Activated naive CD4-positive, alpha-beta T cell (primary cell): ENCODE results near the gene MCM3AP.

Experiments used
- DNase-seq, 4 experiments: peaks; one replicate each; lab custom pipeline; 2025; lab: John Stamatoyannopoulos, UW

Gene MCM3AP

DNA sequence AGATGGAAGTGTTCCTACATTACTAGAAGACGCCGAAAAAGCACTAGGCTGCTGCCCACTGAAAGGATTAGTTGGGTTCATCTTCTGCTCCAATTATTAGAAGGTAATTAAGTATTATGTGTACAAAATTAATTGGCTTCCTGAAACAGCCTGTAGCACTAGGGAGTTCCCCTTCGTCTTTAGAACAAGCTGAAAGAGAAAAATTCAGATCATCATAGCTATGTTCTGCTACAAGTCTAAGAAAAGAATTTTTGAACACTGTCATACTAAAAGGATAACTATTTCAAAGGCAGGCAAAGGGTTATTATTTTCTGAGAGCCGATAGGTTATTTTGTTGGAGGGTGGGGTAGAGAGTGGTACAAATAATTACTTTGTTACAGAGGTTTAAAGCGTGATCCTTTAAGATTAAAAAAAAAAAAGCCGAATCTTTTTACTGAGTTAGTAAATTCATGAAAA lies at the start of gene MCM3AP:
MCM3AP (minus strand) TSS at position 406 of the 456 bp plus-strand sequence; CDS start at position 81, 325 bp downstream.
- DNase-seq = no peak

DNA sequence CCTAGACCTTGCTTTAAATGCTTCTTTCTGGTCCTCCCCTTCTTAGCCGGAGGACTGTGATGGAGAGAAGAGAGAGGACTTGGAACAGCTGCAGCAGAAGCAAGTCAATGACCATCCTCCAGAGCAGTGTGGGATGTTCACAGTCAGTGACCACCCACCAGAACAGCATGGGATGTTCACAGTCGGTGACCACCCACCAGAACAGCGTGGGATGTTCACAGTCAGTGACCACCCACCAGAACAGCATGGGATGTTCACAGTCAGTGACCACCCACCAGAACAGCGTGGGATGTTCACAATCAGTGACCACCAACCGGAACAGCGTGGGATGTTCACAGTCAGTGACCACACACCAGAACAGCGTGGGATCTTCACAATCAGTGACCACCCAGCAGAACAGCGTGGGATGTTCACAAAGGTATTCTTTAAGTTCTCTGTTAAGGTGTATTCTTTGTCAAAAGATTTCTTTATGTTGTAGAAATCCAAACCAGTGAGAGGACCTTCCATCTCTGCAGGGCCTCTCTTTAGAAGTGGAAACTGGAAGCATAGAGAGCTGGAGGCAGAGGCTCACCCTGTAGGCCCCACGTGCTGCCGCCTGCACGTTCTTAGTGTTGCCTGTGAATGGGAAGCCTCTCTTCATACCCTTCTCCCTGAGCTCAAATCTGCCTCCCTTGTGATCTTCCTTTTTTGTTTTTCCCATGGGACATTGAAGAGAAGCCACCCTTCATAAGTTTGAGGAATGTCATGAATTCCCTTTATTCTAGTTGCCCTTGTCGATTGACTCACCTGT lies 49.1 kb upstream of the MCM3AP start:
- DNase-seq = no peak

DNA sequence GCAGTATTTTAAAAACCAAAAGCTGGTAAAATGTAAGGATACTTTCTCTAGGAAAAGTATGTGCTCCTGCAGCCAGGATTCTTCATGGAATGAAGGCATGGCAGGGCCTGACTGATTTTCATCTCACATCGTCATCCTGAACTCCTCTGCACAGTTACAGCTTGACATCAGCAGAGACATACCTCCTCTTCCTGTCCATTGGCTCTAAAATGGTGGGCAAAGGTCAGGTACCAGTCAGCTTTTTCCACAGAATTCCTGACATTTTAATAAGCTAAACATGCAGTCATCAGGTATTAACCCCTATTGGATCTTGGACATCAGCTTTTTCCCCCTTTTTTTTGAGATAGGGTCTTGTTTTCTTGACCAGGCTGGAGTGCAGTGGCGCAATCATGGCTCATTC lies 44.4 kb upstream of the MCM3AP start:
- no peak for DNase-seq

DNA sequence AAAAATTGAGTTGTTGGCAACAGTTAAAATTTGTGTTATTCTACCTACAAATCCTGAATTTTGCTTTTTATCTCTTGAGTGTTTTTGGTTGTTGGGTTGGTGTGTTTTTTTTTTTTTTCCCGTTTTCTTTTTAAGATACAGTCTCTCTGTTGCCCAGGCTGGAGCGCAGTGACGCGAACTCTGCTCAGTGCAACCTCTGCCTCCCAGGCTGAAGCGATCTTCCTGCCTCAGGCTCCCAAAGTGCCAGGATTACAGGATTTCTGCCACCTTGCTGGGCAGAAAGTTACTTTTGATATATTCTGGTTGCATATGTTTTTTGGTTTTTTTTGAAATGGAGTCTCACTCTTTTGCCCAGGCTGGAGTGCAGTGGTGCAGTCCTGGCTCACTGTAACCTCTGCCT lies 42.7 kb upstream of the MCM3AP start:
- no peak for DNase-seq

DNA sequence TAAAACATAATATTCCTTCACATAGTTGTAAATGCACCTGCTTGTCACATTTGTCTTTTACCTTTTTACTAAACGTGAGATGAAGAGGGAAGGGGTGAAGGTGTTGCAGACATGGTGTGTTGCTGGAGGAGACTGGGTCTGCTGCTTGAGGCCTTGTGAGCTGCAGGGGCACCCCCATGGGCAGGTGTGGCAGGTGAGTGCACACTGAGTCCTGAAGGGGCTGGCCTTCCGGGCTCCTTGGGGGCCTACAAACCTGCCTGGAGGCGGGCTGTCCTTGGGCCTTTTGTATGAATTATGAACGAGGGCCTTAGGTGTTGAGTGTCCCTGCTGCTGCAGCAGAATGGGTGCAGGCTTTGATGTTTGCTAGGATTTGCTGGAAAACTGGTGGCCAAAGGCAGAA lies 42.3 kb upstream of the MCM3AP start:
- no peak for DNase-seq

DNA sequence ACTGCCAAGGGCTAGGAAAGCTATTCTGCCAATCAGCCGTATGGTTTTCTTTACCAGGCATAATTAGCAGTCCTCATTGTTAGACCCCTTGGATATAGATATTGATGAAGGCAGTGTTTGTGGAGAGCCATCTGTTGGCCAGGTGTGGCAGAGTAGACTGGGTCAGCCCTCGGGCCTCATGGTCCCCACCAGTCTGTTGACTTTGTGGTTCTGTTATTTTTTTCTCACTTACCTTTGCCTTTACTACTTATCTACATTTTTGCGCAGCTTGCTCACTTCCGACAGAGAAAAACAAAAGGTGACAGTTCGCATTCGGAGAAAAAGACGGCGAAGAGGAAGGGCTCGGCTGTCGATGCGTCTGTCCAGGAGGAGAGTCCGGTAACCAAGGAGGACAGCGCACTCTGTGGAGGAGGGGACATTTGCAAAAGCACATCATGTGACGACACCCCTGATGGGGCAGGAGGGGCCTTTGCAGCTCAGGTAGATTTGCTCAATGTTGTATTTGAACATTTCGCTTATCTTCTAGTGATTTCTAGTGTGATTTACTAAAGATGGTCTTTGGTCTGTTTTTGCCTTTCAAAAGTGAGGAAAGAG lies 40.8 kb upstream of the MCM3AP start:
- no peak for DNase-seq

DNA sequence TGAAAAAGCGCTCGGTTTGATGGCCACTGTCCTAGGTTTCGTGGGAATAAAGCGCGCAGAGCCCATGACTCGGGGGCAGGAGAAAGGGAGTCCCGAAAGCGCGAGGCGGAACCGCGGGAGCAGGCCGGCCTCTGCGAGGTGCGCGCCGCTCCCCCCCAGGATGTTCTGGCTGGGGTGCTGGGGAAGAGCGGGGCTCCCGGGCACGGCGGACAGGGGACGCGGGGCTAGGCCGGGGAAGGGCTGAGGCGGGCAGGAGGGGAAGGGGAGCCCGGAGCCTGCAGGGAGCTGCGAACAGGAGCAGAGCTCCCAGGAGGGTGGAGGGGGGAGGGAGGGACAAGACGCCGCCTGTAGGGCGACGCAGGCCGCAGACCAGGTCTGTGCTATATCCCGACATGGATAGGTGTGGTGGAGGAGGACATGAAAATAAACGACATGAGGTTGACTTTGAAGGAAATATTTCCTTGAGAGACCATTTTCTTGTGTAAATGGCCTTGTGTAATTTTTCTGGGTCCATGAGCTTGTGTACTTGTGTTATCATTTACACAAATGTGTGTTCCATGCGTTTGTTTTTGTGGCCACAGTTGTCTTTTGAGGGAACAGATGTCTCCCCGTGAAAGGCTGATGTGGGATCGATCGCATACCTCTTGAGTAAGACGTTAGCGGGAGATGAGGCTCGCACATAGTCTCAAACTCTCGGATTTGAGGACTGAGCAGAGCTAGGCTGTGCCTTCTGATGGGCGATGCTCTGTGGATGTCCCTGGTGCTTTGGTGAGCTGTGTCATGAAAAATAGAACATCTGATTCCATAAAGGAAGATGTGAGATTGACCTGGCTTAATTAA lies 39.9 kb upstream of the MCM3AP start:
- DNase-seq = peak in 1 of 4 experiments; percentile 34

DNA sequence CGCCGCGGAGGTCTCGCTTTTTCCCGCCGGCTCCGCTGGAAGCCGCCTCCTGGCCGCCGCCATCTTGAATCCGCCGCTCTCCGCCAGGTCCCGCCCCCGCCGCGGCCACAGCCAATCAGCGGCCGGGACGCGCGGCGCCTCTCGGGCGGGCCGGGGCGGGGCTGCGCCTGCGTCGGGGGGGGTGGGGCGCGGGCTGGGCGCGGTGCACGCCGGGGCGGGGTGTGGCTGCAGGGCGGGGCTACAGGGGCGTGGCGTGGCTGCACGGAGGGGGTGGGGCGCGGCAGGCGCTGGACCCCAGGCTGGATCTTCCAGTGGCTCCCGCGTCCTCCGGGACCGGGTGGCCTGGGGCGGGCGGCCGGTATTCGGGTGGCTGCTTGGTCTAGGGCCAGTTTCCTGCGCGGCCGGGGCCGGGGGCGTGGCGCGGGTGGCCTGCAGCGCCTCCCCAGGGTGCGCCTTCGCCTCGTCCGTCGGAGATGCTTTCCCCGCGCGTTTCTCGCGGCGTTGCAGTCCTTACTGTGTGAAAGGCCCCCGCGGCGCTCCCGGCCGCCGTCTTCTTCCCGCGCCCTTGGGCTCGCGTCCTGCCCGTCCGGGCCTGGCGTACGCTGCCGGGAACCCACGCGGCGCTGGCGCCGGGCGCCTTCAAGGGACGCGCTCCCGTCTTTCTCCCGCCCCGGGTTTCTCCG lies 39.1 kb upstream of the MCM3AP start:
- peak; percentile 80 to 92 (median 86) for DNase-seq

DNA sequence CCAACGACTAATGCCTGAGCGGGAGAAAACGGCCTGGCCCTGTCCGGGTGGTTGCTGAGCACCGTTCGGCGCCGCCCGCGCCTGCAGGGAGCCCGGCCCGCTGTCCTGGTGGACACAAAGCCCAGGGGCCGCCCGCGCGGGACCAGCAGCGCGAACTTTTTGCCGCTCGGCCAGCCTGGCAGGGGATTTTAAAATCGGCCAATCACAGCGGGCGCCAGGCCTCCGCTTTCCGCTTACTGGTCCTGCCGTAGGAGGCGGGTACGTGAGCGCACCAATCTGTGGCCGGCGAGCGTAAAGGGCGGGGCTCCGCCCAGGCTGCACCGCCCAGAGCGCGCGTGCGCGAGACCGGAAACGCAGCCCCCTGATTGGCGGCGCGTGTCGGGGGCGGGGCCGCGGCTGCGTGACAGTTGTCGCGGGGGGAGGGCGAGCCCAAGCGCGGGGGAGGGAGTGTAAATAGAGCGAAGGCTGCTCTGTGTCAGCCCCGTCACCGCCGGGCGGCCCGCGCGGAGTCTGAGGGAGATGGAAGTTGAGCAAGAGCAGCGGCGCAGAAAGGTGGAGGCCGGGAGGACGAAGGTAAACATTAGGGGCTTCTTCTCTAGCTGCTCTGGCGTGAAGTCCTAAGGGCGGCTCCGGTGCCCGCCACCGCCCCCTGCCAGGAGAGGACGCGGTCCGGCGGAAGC lies 38.4 kb upstream of the MCM3AP start, which contains the start of the genes C21orf58 and PCNT:
C21orf58 (minus strand) TSS at position 161 of the 680 bp plus-strand sequence. CDS start 1,132 bp downstream, outside the sequence.
PCNT (plus strand) TSS at position 447 of the 680 bp plus-strand sequence; CDS start at position 520, 73 bp downstream.
- DNase-seq = peak; percentile 94 to 98 (median 95)

DNA sequence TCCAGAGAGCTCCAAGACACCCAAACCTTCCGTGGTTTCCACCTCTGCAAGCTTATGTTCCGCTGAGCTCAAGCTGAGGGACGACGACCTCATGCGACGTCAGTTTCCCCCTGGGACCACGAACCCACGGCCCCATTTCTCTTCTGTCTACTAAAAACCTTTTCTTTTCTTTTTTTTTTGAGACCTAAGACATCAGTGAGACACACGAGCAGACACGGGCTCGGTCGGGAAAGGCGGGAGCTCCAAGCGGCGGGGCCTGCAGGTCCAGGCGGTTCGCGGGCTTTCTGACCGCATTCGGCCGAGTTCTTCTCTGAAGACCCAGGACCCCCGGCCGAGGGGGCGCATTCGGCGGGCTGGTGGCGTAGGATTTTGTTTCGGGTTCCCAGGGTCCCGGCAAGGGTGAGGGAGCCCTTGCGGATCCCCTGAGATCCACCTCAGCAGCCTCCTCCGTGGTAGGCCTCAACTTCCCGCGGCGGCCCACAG lies 37.9 kb upstream of the MCM3AP start:
- no peak for DNase-seq

DNA sequence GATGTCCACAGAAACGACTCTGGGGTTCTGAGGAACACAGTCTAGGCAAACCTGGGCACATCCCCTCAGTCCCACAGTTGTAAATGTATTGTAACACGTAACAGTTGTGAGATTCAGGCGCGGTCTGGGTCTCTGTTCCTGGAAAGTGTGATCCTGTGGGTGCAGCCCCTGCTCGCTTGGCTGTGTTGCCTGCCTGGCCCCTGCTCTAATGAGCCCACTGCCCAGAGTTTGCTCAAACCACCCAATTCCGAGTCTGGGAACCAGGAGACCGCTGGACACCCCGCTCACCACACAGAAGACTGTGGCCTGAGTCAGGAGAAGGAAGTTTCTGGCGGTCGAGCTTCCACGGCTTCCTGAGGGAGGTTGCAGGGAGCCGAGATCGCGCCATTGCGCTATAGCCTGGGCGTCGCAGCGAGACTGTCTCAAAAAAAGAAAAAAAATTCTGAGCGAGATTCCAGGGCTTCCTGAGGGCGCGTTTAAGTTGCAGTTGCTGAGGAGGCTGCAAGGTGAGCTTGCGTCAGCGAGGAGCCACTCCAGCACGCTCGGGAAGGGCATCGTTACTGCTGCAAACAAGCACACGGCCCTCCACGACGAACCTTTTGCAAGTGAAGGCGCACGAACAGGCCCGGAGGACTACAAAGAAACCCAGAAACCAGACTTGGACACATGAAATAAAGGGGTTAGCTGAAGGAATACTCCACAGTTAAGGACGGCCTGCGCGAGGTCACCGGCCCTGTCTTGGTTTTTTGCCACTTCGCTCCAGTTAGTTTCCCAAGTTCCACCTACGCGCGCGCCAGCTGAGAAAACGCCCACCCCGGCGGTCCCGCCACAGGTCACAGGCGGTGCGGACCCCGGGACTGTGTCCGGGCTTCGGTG lies 37.2 kb upstream of the MCM3AP start:
- DNase-seq = no peak

DNA sequence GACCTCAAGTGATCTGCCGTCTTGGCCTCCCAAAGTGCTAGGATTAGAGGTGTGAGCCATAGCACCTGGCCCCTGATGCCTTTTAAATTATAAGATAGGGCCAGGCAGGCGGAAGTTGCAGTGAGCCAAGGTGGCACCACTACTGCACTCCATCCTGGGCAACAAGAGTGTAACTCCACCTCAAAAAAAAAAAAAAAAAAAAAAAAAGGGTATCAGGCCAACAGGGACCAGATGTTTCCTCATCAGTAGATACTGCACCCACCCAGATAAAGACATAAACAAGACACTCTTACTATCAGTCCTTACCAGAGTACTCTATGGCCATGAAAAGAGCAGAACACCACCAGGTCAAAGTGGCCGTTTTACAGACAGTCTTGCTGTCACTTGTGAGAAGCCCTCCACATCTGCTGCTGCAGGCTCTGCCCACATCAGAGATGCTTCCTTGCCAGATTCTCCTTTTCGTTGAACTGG lies 35.0 kb upstream of the MCM3AP start:
- no peak for DNase-seq

DNA sequence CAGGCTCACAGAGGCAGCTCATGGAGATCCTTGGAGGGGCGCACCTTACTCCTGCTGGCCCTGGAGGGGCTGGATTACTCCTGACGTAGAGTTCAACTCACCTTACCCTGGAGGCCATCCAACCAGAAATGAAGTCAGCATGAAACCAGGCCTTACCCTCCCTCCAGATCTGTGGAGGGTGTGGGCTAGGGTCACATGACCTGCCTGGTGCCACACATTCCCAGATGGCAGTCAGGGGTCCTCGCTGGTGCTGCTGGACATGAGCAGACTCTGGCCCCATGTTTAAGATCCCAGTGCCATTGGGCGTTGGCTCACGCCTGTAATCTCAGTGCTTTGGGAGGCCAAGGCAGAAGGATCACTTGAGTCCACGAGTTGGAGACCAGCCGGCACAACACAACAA lies 33.8 kb upstream of the MCM3AP start:
- DNase-seq = no peak

DNA sequence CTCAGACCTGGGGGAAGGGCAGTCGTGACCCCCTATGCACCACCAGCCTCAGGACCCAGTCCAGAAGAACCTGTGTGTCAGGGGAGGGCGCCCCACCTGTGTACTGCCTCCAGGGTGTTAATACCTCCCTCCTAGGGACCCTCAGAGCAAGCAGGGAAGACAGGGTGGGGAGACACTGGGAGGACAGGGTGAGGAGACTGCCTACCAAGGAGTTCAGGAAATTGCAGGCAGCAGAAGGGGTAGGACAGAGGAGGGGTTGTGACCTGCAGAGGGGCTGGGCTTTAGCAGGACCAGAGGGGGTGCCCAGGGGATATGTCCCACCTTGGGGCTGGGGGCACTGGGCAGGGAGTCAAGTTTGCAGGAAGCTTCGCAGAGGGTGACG lies 33.0 kb upstream of the MCM3AP start:
- DNase-seq = no peak

DNA sequence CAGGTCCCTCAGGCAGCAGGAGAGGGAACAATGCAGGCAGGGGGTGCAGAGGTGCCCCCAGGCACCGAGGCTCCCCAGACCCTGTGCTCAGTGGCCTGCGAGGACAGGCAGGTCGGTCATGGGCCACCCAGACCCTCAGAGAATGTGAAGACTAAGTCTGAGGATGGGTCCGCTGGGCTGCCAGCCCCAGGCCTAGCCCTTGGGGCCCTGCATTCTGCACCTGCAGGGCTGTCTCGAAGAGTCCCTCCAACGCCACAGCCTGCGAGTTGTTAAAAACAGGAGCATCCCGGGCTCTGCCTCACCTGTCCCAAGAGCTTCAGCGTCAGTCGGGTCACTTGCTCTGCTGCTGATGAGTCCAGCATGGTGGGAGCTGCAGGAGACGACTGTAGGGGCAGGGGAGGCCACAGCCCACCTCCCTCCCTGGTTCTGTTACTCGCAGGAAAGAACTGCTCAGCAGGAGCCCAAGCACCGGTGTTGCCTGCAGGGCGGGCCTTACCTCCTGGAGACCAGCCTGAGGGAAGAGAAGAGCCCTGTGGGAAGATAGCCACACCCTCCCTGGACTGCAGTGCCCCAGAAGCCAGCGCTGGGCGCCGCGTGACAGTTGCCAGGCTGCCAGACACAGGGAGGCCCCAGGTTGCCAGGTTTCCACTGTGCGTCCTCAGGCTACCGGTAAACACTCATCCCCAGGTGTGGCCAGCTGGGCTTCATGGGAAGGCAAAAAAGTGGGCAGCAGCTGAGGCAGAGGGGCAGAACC lies 32.5 kb upstream of the MCM3AP start:
- DNase-seq = no peak

DNA sequence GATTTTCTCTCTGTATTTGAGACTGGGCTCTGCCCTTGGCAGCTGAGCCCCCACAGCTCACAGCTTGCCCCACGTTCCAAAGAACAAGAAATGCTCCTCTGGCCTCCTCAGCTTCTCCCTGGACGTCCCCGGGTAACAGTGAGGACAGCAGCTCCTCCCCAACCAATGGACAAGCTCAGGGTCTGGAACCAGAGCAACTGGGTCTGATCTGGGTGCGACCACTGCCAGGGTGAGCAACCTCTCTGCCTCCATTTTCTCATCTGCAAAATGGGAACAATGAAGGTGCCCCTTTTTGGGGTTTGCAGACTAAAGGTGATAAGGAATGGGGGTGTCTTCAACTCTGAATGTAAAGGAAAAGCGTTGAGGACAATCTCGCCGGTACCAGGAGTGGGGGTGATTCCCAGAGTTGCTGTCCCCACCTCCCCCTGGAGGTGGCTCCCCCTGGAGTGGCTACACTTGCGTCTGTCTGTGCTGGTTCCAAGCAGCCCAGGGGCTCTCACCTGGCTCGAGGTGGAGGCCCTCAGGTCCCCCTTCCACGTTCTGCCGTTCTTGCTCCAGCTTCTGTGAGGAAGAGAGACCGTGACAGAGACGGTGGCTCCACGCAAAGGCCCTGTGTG lies 31.4 kb upstream of the MCM3AP start:
- no peak for DNase-seq

DNA sequence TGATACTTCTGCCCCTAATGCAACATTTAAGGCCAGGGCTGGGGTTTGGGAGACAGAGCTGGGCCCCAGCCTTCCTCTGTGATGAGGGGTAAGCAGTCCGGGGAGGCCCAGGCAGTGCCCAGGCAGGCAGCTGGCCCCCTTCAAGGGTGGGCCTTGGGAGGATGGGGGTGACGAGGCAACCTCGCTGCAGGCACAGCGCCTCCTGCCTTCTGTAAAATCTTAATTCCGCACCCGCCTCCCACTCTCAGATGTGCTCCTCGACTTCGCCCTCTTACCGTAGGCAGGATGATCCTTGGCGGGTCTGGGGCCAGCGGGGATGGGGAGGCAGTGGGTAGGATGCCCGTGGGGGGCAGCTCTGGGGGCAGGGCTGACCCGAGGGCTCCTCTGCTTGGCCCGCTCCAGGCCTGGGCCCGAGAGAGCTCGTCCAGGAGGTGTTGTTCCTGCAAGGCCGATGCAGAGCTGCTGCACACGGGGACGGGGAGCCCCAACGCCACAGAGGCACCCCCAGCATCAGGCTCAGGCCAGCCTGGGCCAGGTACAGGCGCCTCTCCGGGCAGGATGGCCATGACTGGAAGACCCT lies 29.1 kb upstream of the MCM3AP start:
- DNase-seq = no peak

DNA sequence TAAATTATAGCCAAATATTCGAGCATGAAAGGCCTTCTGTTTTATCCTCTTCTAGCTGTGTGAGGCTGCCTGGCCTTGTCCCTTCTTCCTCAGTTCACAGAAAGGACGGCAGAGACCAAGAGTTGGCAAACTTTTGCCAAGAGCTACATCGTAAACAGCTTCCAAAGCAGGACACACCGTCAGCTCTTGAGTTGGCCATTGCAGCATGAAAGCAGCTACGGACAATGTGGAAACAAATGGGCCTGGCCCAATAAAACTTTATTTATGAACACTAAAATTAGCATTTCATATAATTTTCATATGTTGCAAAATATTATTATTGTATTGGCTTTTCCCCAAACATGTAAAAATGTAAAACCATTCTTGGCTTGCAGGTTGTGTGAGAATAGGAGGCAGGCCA lies 27.5 kb upstream of the MCM3AP start:
- DNase-seq = no peak
